ENCODE data around the gene POLR1B.
A peak's percentile ranks its signal among the peaks of the same experiment; 100 is the strongest.
"Not testable (repeated sequence)": the region's sequence is repeated elsewhere in the genome, so short reads cannot be mapped to it uniquely, and the experiment has no call there.

POLR1B gene

GRCh38 chr2:112604952-112605351 is 62.7 kb downstream of the POLR1B start:
- no peak for DNase-seq

GRCh38 chr2:112605926-112606325 is 63.7 kb downstream of the POLR1B start:
- no peak for DNase-seq

GRCh38 chr2:112606547-112606946 is 64.3 kb downstream of the POLR1B start:
- DNase-seq = no peak

GRCh38 chr2:112607680-112608438 is 65.6 kb downstream of the POLR1B start:
- DNase-seq = no peak

- DNase-seq = not testable (repeated sequence)
Measured at GRCh38 chr2:112609320-112609719, 67.1 kb downstream of the POLR1B start.

- not testable (repeated sequence) for DNase-seq
Measured at GRCh38 chr2:112612283-112612682, 70.0 kb downstream of the POLR1B start.

- DNase-seq = no peak
Measured at GRCh38 chr2:112614201-112614840, 72.1 kb downstream of the POLR1B start.

- no peak for DNase-seq
Measured at GRCh38 chr2:112615051-112615450, 72.8 kb downstream of the POLR1B start.

- DNase-seq = not testable (repeated sequence)
Measured at GRCh38 chr2:112615798-112616197, 73.5 kb downstream of the POLR1B start.

GRCh38 chr2:112618383-112618782 is 76.1 kb downstream of the POLR1B start:
- DNase-seq = no peak

- DNase-seq = no peak
Measured at GRCh38 chr2:112621790-112622527, 79.7 kb downstream of the POLR1B start.

- DNase-seq = no peak
Measured at GRCh38 chr2:112622528-112622849, 80.2 kb downstream of the POLR1B start.

- DNase-seq = no peak
Measured at GRCh38 chr2:112623913-112624777, 81.9 kb downstream of the POLR1B start.

- no peak for DNase-seq
Measured at GRCh38 chr2:112625474-112626114, 83.3 kb downstream of the POLR1B start.

GRCh38 chr2:112626604-112627059 is 84.4 kb downstream of the POLR1B start:
- peak; percentile 46 for DNase-seq

Data from DMS79 (cell line).